ENCODE results near the gene CCDC43. TPM values are rescaled to one million over a fixed set of nuclear protein-coding genes. Genes with fewer than 3 reads are reported as not detected.

The CCDC43 gene
- total and polyA plus RNA-seq, 4 donors: 4.5 to 8.6 (median 6.7) TPM

GRCh38 chr17:44738214-44738906 is 48.8 kb upstream of the CCDC43 start:
- Histone ChIP-seq H3K27ac (ENCODE audit: low read depth in 1 of 2, low read length in 2 of 2) (no peak overlapping the region), H3K9me3 (ENCODE audit: control insufficient read depth in 4 of 4, low read length in 3 of 4) (no peaks in the 10 kb centered on the region), H3K4me3 (ENCODE audit: low read depth in 1 of 3, low read length in 3 of 3) (no peak overlapping the region), H3K27me3 (ENCODE audit: control insufficient read depth in 4 of 4, insufficient read depth in 4 of 4, low read length in 3 of 4) (no peaks in the 10 kb centered on the region), H3K36me3 (ENCODE audit: control insufficient read depth in 4 of 4, insufficient read depth in 3 of 4, low read depth in 1 of 4, low read length in 3 of 4) (no peaks in the 10 kb centered on the region), H3K9ac (ENCODE audit: low read depth in 1 of 2, low read length in 2 of 2) (no peak overlapping the region), H3K4me1 (ENCODE audit: control insufficient read depth in 4 of 4, insufficient read depth in 4 of 4, low read length in 3 of 4) (no peaks in the 10 kb centered on the region)
- TF ChIP-seq MAX (IDR thresholded peaks at IDR 0.05) (no peak), YY1 (IDR thresholded peaks at IDR 0.05) (no peak), SP1 (IDR thresholded peaks at IDR 0.05) (no peak), HNF4G (IDR thresholded peaks at IDR 0.05) (no peak), RAD21 (IDR thresholded peaks at IDR 0.05) (no peak), HNF4A (conservative IDR thresholded peaks at IDR 0.05) (no peak), JUND (IDR thresholded peaks at IDR 0.05) (no peak), EGR1 (IDR thresholded peaks at IDR 0.05; ENCODE audit: low read depth in 2 of 2) (no peak), NR2F2 (IDR thresholded peaks at IDR 0.05) (no peak)
- TF ChIP-seq, protein P1, sequence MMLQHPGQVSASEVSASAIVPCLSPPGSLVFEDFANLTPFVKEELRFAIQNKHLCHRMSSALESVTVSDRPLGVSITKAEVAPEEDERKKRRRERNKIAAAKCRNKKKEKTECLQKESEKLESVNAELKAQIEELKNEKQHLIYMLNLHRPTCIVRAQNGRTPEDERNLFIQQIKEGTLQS (IDR thresholded peaks at IDR 0.05): no peak
- DNase-seq (ENCODE audit: low spot score): no peak
- 85% methylated on average over 3 of the region's 3 CpGs for WGBS

GRCh38 chr17:44736551-44737240 is 47.1 kb upstream of the CCDC43 start:
- no peaks in the 10 kb centered on the region for H3K27me3 ChIP-seq (ENCODE audit: control insufficient read depth in 4 of 4, insufficient read depth in 4 of 4, low read length in 3 of 4)
- no peak for DNase-seq (ENCODE audit: low spot score)
- no peak overlapping the region for H3K4me3 ChIP-seq (ENCODE audit: low read depth in 1 of 3, low read length in 3 of 3)
- H3K36me3 ChIP-seq (ENCODE audit: control insufficient read depth in 4 of 4, insufficient read depth in 3 of 4, low read depth in 1 of 4, low read length in 3 of 4): peaks cover 0 to 1% (median 0%) of the 10 kb centered on the region in 4 donors
- TF ChIP-seq RAD21 (IDR thresholded peaks at IDR 0.05) (no peak), MAX (IDR thresholded peaks at IDR 0.05) (no peak), YY1 (IDR thresholded peaks at IDR 0.05) (no peak), HNF4G (IDR thresholded peaks at IDR 0.05) (no peak), JUND (IDR thresholded peaks at IDR 0.05) (no peak), FOXA2 (IDR thresholded peaks at IDR 0.05) (no peak), FOXA1 (IDR thresholded peaks at IDR 0.05) (no peak), EGR1 (IDR thresholded peaks at IDR 0.05; ENCODE audit: low read depth in 2 of 2) (no peak), GABPA (IDR thresholded peaks at IDR 0.05 in 1 of 2, conservative IDR thresholded peaks at IDR 0.05 in 1 of 2) (no peak), NR2F2 (IDR thresholded peaks at IDR 0.05) (no peak), RXRA (IDR thresholded peaks at IDR 0.05) (no peak), HNF4A (conservative IDR thresholded peaks at IDR 0.05) (no peak)
- TF ChIP-seq, protein P1 (IDR thresholded peaks at IDR 0.05): no peak
- TF ChIP-seq, protein P2, sequence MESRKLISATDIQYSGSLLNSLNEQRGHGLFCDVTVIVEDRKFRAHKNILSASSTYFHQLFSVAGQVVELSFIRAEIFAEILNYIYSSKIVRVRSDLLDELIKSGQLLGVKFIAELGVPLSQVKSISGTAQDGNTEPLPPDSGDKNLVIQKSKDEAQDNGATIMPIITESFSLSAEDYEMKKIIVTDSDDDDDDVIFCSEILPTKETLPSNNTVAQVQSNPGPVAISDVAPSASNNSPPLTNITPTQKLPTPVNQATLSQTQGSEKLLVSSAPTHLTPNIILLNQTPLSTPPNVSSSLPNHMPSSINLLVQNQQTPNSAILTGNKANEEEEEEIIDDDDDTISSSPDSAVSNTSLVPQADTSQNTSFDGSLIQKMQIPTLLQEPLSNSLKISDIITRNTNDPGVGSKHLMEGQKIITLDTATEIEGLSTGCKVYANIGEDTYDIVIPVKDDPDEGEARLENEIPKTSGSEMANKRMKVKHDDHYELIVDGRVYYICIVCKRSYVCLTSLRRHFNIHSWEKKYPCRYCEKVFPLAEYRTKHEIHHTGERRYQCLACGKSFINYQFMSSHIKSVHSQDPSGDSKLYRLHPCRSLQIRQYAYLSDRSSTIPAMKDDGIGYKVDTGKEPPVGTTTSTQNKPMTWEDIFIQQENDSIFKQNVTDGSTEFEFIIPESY (IDR thresholded peaks at IDR 0.05): no peak
- TF ChIP-seq, protein P3, sequence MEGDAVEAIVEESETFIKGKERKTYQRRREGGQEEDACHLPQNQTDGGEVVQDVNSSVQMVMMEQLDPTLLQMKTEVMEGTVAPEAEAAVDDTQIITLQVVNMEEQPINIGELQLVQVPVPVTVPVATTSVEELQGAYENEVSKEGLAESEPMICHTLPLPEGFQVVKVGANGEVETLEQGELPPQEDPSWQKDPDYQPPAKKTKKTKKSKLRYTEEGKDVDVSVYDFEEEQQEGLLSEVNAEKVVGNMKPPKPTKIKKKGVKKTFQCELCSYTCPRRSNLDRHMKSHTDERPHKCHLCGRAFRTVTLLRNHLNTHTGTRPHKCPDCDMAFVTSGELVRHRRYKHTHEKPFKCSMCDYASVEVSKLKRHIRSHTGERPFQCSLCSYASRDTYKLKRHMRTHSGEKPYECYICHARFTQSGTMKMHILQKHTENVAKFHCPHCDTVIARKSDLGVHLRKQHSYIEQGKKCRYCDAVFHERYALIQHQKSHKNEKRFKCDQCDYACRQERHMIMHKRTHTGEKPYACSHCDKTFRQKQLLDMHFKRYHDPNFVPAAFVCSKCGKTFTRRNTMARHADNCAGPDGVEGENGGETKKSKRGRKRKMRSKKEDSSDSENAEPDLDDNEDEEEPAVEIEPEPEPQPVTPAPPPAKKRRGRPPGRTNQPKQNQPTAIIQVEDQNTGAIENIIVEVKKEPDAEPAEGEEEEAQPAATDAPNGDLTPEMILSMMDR (IDR thresholded peaks at IDR 0.05; ENCODE audit: low read depth, low read length, missing input control): no peak
- no peak overlapping the region for H3K9ac ChIP-seq (ENCODE audit: low read depth in 1 of 2, low read length in 2 of 2)
- H3K4me1 ChIP-seq (ENCODE audit: control insufficient read depth in 4 of 4, insufficient read depth in 4 of 4, low read length in 3 of 4): no peaks in the 10 kb centered on the region
- H3K27ac ChIP-seq (ENCODE audit: low read depth in 1 of 2, low read length in 2 of 2): no peak overlapping the region
- H3K9me3 ChIP-seq (ENCODE audit: control insufficient read depth in 4 of 4, low read length in 3 of 4): no peaks in the 10 kb centered on the region
- 86% methylated on average over 12 of the region's 12 CpGs for WGBS
